AG04449 (cell line): ENCODE results near the gene VPS16.
"Not testable (repeated sequence)": the region's sequence is repeated elsewhere in the genome, so short reads cannot be mapped to it uniquely, and the experiment has no call there.

ENCODE experiments used
- CTCF ChIA-PET: fragments of 350-600 bp; formaldehyde crosslinking; extraction: SDS; loops from one replicate; lab custom pipeline; 2021; ENCODE audit warnings: antibody characterized with exemption; lab: Yijun Ruan, JAX
- POLR2A ChIA-PET: fragments of 400-600, 350-600 bp; formaldehyde crosslinking; extraction: SDS; loops from one replicate; lab custom pipeline; 2020; ENCODE audit warnings: antibody characterized with exemption, inconsistent platforms; lab: Yijun Ruan, JAX
- DNase-seq: peaks from one replicate; pipeline ENCODE4 v3.0.0-alpha.2; 2010; ENCODE audit warnings: low read depth, low spot score
- H3K4me3 ChIP-seq: 2 replicates; pipeline ENCODE4 v1.5.1; 2011; ENCODE audit warnings: low read depth, mild to moderate bottlenecking, control low read depth, low read length
- CTCF ChIP-seq: IDR thresholded peaks from one replicate; pipeline ENCODE4 v1.5.1; 2011; ENCODE audit warnings: mild to moderate bottlenecking, moderate library complexity, low read length, control low read depth, inconsistent platforms; ENCODE audit not compliant: insufficient read depth; ENCODE audit errors: missing control alignments

Gene VPS16

GRCh38 chr20:2889797-2890196, 49.3 kb downstream of the VPS16 start:
- CTCF ChIA-PET, result interaction anchor here (0.6 to 1.2 kb wide), 3 partner anchors 9 to 193 kb away, joined by 3 read pairs; partner anchors contain the start of gene PTPRA
- no peak for DNase-seq
- POLR2A ChIA-PET, result no interaction called here
- no peak for TF ChIP-seq CTCF
- H3K4me3 ChIP-seq, result no peak overlapping the region

GRCh38 chr20:2890742-2891141, 50.2 kb downstream of the VPS16 start:
- DNase-seq, result no peak
- H3K4me3 ChIP-seq, result no peak overlapping the region
- POLR2A ChIA-PET, result no interaction called here
- CTCF ChIA-PET, result interaction anchor here (1.2 kb wide), 1 partner anchor 18 kb away, joined by 3 read pairs; the partner anchor contains the start of gene PTPRA
- TF ChIP-seq CTCF, result no peak

- ChIA-PET POLR2A (no interaction called here), CTCF (no interaction called here)
- no peak overlapping the region for H3K4me3 ChIP-seq
- TF ChIP-seq CTCF, result no peak
- no peak for DNase-seq
Observed at GRCh38 chr20:2891343-2891742, 50.8 kb downstream of the VPS16 start.

- H3K4me3 ChIP-seq, result no peak overlapping the region
- TF ChIP-seq CTCF, result no peak
- ChIA-PET POLR2A (no interaction called here), CTCF (interaction anchor here (1.4 kb wide), 1 partner anchor 109 kb away, joined by 4 read pairs; no protein-coding TSS in a partner anchor)
- DNase-seq, result no peak
Observed at GRCh38 chr20:2892376-2892775, 51.8 kb downstream of the VPS16 start.

- H3K4me3 ChIP-seq, result no peak overlapping the region
- ChIA-PET POLR2A (no interaction called here), CTCF (no interaction called here)
- no peak for DNase-seq
- TF ChIP-seq CTCF, result no peak
Observed at GRCh38 chr20:2894221-2894620, 53.7 kb downstream of the VPS16 start.

DNA sequence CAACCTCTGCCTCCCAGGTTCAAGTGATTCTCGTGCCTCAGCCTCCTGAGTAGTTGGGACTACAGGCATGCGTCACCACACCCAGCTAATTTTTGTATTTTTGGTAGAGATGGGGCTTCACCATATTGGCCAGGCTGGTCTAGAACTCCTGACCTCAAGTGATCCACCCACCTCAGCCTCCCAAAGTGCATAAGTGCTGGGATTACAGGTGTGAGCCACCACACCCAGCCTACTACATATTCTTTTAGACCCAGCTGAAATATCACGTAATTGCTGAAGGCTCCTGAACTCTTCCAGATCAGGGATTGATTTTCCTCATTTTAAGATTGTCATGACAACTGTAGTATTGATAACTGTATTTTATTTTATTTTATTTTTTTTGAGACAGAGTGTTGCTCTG, 54.6 kb downstream of the VPS16 start:
- POLR2A ChIA-PET, result interaction anchor here (0.7 kb wide), 1 partner anchor 155 kb away, joined by 3 read pairs; no protein-coding TSS in a partner anchor
- DNase-seq, H3K4me3 ChIP-seq, CTCF ChIA-PET: not testable (repeated sequence)

- H3K4me3 ChIP-seq, result no peak overlapping the region
- CTCF ChIA-PET, result interaction anchor here (1.1 kb wide), 1 partner anchor 10 kb away, joined by 3 read pairs; no protein-coding TSS in a partner anchor
- no peak for TF ChIP-seq CTCF
- DNase-seq, result no peak
- POLR2A ChIA-PET, result no interaction called here
Observed at GRCh38 chr20:2899243-2899642, 58.7 kb downstream of the VPS16 start.
